H1 (cell line): ENCODE measurements around the gene CROCC2. TPM values are rescaled to one million over a fixed set of nuclear protein-coding genes. Genes with fewer than 3 reads are reported as not detected.

Source experiments
- CBX8 ChIP-seq: fragments of 300-800, 300-1000 bp; sonication (generic); IDR thresholded peaks from 2 replicates; pipeline ENCODE4 v1.7.1; 2016; ENCODE audit warnings: low read depth, low read length, borderline replicate concordance
- CTBP2 ChIP-seq: IDR thresholded peaks from 2 replicates; pipeline ENCODE4 v1.7.0; 2011; ENCODE audit warnings: borderline replicate concordance, mild to moderate bottlenecking, moderate library complexity, mixed read lengths, low read length; ENCODE audit not compliant: insufficient read depth, insufficient read length
- E2F6 ChIP-seq: IDR thresholded peaks from 2 replicates; pipeline ENCODE4 v1.6.1; 2012; ENCODE audit warnings: inconsistent platforms
- EZH2 ChIP-seq: fragments of 200-600 bp; sonication (generic); IDR thresholded peaks from 2 replicates; pipeline ENCODE4 v1.7.1; 2012; ENCODE audit warnings: low read depth, mild to moderate bottlenecking, moderate library complexity, low read length, inconsistent platforms; ENCODE audit not compliant: severe bottlenecking
- HDAC2 ChIP-seq, 2 experiments: fragments of 300-600 bp in 1 of 2; sonication (generic) in 1 of 2; IDR thresholded peaks; 2 replicates each; pipeline ENCODE4 v1.6.1; 2011 to 2012; ENCODE audit warnings: low read depth in 2 of 2, low read length in 2 of 2, mild to moderate bottlenecking in 2 of 2, moderate library complexity in 2 of 2, borderline replicate concordance in 1 of 2, inconsistent platforms in 1 of 2
- JUND ChIP-seq: IDR thresholded peaks from 2 replicates; pipeline ENCODE4 v1.6.1; 2011; ENCODE audit warnings: mild to moderate bottlenecking, improper control_type of control experiment, low read length
- RNF2 ChIP-seq: fragments of 200-900, 300-1000 bp; sonication (generic); IDR thresholded peaks from 2 replicates; pipeline ENCODE4 v1.7.1; 2016; ENCODE audit warnings: borderline replicate concordance, low read depth, mild to moderate bottlenecking, antibody characterized with exemption, low read length; ENCODE audit not compliant: poor library complexity, severe bottlenecking; ENCODE audit errors: missing control alignments
- TEAD4 ChIP-seq: IDR thresholded peaks from 2 replicates; pipeline ENCODE4 v1.6.1; 2012; ENCODE audit warnings: low read depth, low read length, inconsistent platforms, mixed read lengths
- polyA plus RNA-seq, 7 experiments: library from polyadenylated mRNA; depleted of rRNA in 3 of 7; stranded (reverse) in 5 of 7; unstranded in 2 of 7; fragments of >200 nt in 5 of 7; fragments of 200-250 nt in 2 of 7; gene quantifications; 1 replicate in 5 of 7; 2 replicates in 1 of 7; 4 replicates in 1 of 7; pipeline versions ENCODE4 v1.2.1 to v1.2.3, GENCODE V29; 2011 to 2013; ENCODE audit warnings: missing spikeins in 2 of 7, mixed read lengths in 2 of 7
- total RNA-seq: library from RNA; stranded (reverse); fragmentation: NEBNext Ultra II Directional; extraction: Animal tissue kit (Norgen Biotek cat#: 25700); gene quantifications from 2 replicates; pipeline ENCODE4 v1.2.1, GENCODE V29; 2021

CROCC2 gene
- total and polyA plus RNA-seq, 2 of the 8 experiments (the other 6 are each of a cell fraction or from before 2014, with no cell fraction given) = not detected

- TF ChIP-seq EZH2 (no peak), E2F6 (no peak), CBX8 (no peak), CTBP2 (no peak), TEAD4 (no peak), HDAC2 (IDR thresholded peaks at IDR 0.05; ENCODE audit: borderline replicate concordance in 1 of 2, low read depth in 2 of 2, low read length in 2 of 2) (no peak), RNF2 (no peak), JUND (no peak)
Measured at GRCh38 chr2:240967681-240968621, 61.8 kb downstream of the CROCC2 start (continued).
